ENCODE data around the gene ISYNA1.
A peak's percentile ranks its signal among the peaks of the same experiment; 100 is the strongest.

Gene ISYNA1

DNA sequence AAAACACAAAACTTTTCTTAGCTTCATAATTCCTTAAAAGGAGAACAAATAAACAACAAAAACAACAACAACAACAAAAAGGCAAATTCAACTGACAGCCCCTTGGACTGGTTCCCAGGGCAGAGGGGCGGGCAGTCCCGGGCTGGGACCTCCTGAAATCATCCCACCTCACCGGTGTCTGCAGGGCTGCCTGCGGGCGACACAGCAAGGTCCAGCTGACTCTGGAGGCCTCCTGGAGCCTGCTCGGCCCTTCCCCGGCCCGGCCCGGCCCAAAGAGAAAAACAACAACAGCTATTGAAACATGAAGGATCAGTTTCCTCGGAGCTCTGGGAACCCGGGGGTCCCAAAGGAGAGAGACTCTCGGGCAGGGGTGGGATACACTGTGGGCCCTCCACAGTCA is 5.0 kb upstream of the ISYNA1 start:
- no peak for DNase-seq

DNA sequence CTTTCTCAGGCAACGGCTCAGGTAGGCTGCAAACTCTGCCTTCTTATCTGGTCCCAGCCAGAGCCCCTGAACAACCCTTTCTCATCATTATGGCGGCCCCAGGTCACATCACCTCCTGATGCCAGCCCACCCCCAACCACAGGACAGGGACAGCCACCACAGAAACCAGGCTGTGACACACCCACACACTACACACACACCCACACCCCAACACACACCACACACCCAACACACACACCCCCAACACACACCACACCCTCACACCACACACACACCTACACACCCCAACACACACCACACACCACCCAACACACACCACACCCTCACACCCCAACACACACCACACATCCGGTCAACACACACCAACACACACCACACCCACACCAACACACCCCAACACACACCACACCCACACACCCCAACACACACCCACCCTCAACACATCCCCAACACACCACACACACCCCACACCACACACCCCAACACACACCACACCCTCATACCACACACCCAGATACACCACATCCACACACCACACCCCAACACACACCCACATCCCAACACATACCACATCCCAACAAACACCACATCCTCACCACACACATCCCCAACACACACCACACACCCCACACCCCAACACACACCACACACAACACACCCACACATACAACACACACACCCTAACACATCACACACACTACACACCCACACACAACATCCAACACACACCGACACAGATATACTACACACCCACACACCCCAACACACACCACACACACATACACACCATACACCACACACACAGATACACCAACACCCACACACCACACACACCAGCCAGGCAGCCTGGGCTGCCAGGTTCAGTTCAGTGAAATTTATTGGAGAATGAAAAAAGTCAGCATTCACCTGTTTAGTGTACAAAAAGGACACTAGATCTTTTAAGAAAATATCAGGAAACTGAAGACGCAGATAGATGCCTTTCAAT is 4.2 kb upstream of the ISYNA1 start:
- DNase-seq, result no peak

DNA sequence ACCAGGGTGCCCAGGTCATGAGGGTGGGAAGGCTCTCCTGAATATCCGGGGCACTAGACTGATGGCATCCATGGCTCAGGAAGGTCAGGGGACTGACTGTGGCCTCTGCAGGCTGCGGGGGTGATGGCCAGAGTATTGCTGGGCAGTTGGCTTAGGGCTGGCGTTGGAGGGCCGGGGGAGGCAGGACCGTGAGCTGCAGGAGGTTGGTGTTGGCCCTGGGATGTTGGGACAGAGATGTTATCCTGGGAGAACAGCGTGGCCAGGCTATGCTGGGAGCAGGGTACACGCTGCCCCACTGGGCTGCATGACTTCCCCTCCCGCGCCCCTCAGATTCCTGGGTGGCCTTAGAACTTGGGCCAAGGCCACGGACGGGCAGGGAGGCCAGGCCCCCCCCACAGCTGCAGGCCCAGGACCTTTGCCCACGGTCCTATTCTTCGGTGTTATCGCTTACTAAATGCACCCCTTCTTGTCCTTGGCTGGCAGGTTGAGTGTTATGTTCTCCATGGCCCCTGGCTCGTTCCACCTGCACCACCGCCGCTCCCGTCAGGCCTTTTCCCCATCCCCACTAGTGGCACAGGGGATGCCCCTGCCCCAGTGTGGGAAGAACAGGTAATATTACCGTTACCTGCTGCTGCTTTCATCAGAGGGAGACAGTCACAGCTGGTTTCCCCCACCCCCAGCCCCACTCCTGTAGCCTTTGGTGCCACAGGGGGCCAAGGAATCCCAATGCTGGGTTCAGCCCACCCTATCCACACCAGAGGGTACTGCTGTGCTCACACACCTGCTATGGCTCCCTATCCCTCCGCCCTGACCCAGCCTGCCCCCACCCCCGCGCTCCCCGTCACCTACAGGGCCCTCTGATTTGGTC is 3.2 kb upstream of the ISYNA1 start:
- DNase-seq, result no peak

DNA sequence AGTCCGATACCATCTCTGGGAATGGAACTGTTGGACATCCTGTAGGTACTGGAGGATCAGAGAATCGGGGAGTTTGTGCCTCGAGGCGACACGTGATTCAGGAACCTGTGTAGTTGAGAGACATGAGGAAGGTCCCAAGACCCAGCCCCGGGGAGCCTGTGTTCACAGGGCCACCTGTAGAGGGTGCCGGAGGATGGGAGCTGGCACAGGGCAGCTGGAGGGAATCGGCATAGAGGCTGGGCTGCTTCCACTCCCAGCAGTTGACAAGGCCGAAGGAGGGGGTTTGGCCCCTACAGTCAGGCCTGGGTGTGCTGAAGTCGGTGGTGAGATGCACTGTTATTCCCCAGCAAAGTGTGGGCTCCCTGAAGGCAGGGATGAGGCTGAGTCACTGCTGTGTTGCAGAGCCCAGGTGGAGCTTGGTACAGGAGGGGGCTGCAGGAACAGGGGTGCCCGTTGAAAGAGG is 2.5 kb upstream of the ISYNA1 start:
- DNase-seq, result no peak

DNA sequence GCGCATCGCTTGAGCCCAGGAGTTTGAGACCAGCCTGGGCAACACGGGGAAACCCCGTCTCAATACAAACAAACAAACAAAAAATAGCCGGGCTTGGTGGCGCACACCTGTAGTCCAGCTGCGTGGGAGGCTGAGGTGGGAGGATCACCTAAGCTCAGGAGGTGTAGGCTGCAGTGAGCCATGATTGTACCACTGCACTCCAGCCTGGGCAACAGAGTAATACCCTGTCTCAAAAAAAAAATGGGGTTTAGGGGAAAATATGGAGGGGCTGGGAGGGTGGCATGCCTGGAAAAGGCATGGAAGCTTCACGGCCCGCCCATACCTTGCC is 1.9 kb upstream of the ISYNA1 start:
- DNase-seq, result no peak

DNA sequence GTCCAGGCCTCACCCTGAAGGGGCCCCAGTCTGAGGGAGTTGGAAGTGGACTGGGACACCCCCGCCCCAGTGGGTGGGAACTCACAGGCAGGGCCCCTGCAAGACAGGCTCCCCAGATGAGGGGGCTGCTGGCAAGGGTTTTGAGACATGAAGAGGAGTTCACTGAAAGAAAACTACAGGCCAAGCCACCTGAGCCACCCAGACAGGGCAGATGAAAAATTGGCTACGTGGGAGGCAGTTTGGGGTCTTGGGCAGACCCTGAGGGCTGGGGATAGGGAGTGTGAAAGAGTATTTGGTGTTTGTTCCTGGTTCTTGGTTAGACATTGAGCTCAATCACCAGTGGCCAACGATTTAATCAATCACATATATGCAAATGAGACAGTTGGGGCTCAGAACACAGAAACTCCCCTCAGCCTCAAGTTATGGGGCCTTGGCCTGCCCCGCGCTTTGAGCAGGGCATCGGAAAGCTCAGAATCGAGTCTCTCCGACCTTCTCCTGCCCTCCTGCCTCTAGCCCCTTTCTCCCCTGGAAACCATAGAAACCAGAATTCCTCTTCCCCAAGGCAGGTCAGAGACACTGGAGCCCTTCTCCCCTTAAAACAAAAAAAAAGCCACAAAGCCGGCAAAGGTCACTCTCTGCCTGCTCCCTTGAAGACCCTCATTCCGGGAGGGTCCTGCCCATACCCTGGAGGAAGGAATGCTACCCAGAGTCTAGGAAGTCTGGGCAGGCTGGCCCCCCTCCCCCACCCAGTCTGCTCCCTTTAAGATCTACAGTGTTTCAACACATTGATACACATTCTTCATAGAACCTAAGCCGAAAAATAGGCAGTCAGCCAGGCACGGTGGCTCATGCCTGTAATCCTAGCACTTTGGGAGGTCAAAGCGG is 1.3 kb upstream of the ISYNA1 start:
- DNase-seq, result no peak

DNA sequence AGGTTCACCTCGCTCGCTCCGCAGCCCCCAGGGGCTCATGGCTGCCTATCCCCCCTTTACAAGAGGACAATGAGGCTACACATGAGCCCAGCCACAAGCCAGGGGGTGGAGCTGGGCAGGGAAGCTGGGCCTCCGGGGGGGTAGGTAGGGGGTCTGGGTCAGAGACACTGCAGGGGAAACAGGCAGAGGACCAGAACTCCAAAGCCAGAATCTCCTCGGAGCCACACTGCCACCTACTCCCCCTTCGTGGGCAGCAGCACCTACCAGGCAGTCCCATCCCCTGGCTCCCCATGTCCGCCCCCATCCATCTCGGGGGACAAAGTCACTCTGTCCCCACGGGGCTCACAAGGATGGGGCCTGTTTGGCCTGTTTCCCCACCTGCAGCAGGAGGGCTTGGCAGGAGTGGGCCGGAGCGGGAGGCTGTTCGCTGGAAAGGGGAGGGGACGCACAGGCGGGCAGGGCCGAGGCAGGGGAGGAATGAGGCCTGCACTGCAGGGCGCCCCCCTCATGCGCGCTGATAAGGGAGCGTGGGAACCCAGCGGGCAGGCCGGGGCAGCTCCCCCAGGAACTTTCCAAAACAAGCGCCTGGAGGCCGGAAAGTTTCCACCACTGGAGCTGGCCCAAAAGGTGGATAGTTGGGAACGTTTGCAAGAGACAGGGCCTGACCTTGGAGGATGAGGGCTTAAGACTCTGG is 545 bp upstream of the ISYNA1 start:
- no peak for DNase-seq

DNA sequence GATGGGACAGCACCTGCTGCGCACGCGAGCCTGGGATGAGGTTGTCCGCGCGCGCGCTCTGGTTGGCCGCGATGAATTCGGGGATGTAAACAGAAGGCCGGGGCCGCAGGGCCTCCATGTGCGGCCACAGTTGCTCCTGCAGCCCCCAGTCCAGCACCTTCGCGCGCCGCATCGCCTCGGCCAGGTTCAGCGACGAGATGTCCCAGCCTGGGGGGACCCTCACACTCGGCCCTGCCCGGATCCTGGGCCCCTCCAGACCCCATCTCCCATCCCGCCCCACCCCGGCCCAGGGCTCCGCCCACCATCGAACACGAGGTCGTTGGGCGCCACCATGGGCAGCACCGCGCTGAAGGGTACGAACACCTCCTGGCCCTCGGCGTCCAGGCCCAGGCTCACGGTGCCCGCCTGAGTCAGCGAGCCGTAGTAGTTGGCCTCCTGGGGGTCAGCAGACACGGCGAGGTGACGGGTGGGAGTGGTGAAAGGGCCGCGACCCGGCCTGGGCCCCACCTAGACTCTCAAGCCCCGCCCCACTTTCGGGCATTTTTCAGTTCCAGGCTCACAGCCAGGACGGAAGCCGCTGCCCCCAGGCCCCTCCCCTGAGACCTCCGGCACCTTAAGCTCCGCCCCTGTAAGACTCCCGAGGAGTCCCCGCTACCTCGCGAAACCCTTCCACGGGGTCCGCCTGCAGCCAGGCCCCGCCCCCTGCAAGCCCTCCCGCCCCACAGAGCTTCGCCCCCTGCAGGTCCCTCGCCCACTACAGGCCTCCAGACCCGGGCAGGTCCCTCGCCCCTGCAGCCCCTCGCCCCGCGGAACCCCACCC is 1.1 kb downstream of the ISYNA1 start:
- DNase-seq, result peak; percentile 81

DNA sequence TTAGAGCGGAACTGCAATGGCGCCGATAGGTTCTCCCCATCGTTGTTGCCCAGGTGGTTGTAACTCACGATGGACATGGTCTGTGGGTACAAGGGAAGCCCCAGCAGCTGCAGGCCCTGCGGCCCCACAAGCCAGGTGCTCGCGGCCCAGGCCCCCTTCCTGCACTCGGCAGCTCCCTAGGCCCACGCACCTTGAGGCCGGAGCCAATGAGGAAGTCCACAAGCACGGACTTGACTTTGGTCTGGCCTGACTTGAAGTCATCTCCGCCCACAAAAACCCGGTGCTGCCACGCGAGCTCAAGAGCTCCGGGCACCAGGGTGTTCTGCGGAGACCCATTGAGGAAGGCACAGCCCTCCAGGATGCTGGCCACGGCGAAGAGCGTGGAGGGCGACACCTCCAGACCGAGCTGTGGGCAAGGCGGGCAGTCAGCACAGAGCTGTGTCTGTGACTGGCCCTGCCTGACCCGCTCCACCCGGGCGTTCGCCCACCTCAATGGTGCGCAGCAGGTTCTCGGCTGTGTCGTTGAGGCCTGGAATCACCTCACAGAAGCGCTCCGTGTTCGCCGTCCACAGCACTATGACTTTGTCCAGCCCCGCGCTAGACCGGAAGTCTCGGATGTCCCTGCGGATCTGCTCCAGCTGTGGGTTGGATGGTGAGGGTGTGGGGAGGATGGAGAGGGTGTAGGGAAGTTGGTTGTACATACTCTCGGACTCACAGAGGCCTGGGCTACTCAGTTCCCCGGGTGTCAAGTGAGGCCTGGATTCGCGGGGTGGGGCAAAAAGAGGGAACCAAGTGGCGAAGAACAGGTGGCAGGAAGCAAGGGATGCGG is 1.9 kb downstream of the ISYNA1 start:
- no peak for DNase-seq

DNA sequence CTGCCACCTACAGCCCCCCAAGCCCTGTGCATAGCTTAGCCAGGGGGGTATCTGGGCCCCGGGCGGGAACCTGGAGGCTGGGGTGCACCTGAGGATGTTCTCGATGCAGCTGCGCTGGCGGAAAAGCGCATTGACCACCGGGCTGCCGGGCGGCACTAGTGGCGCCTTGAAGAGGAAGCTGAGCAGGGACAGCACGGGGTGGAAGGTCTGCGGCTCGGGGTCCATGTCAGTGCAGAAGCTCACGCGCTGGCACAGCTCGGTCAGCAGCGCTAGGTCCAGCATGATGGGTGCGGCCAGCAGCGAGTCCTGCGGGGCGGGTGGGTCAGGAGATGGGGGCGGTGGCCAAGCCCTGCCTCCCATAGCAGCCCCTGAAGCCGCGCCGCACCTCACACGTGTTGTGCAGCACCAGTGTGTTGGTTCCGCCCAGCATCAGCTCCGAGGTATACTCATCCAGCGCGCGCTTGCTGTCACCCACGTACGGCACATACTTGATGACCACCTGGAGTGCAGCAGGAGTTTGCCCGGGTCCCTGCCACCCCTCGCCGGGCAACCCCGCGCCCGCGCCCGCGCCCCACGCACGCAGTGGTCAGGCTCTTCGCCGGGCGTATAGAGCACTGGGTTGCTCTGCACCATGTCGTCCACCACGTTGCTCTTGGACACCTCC is 2.6 kb downstream of the ISYNA1 start:
- DNase-seq, result no peak

DNA sequence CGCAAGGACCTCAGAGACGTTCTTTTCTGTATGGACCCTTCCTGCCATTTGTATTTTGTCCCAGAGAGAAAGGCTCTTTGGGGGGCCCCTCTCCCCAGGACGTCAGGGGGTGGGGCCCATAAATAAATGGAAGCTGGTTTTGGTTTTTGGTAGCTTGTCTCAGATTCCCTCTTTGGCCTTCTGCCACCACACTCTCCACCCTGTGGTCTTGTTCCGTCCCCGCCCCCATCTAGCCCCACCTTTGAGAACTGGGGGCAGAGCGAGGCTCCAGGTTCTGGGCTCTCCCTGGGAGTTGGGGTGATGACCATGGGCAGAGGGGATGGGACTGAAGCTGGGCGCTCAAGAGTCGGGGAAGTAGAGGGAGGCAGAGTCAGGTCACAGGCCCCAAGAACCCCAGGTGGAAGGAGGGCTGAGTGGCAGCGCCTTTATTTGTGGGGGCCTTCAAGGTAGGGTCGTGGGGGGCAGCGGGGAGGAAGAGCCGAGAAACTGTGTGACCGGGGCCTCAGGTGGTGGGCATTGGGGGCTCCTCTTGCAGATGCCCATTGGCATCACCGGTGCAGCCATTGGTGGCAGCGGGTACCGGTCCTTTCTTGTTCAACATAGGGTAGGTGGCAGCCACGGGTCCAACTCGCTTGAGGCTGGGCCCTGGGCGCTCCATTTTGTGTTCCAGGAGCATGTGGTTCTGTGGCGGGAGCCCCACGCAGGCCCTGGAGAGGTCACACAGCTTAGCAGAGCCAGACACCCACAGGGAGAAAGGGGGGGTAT is 3.3 kb downstream of the ISYNA1 start:
- DNase-seq, result no peak

DNA sequence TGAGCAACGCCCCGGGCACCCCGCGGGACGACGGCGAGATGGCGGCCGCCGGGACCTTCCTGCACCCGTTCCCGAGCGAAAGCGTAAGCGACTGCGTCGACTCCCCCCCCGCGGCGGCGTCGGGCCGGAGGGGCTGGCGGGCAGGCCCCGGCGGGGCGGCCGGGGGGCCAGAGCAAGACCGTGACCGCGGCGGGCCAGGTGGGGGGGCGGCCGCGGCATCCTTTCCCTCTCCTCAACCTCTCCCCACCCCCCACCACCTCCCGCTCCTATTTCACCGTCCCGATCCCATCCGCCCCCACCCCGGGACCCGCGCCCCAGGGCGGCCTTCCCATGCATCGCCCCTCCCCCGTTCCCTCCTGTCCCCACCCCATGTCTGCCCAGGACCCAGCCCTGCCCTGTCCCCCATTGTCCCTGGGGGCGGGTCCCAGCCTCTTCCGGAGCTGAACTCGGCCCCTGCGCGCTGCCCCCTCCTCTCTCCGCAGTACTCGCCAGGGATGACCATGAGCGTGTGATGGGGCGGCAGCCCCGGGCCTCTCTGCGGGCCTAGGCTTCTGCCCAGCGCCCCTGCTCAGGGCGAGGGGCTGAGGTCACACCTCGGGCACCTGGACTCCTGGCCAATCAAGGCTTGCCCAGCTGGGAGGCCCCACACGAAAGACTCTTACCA is 4.1 kb downstream of the ISYNA1 start:
- DNase-seq, result no peak

DNA sequence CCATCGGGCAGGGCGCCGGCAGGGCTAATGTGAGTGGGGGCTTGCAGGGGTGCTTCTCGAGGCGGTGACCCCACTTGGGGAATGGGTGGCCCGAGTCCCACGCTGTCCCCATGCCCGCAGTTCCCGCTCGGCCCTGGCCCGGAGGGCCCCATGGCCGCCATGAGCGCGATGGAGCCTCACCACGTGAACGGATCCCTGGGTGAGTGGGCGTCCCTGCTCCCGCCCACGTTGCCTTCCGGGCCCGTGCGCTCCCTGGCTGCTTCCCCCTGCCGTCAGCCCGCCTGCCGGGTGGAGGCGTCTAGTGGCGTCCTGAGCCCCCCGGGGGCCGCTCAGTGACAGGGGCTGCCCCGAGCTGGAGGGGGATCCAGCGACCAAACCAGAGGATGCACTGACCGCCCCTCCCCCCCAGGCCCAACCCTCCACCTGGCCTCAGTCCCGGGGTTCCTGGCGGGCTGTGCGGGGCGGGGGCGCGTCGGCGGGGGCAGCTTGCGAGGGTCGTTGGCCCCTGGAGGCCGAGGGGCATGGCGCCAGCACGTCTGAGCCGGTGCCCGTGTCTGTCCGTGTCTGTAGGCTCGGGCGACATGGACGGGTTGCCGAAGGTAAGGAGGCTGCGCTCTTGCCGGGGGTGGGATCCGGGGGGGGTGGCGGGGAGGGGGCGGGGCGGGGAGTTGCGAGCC is 4.8 kb downstream of the ISYNA1 start:
- peak; percentile 52 for DNase-seq

DNA sequence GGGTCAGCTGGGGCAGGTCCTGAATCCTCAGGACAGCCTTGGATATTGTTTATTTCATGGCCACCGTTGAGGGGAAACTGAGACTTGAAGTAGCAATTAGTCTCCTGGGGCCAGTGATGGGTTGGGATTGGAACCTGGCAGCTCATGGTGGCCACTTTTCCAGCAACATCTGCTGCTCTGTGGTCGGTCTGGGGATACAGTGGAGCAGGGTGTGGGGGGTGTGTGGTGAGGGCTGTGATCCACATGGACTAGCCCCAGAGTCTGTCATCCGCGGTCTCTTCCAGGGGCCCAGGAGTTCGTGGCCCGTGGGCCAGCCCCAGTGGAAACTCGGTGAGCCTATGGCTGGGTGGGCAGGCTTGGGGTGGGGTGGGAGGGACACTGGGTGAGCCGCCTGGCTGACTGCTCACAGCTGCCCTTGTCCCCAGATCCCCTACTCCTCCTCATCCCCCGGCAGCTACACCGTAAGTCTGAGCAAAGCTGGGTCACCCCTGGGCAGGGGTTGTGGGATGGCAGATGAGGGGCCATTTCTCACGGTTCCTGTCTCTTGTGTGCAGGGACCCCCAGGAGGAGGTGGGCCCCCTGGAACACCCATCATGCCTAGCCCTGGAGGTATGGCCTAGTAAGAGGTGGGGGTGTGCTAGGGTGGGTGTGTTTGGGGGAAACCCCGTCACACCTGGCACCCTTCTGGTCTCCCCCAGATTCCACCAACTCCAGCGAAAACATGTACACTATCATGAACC is 5.5 kb downstream of the ISYNA1 start:
- DNase-seq, result no peak

DNA sequence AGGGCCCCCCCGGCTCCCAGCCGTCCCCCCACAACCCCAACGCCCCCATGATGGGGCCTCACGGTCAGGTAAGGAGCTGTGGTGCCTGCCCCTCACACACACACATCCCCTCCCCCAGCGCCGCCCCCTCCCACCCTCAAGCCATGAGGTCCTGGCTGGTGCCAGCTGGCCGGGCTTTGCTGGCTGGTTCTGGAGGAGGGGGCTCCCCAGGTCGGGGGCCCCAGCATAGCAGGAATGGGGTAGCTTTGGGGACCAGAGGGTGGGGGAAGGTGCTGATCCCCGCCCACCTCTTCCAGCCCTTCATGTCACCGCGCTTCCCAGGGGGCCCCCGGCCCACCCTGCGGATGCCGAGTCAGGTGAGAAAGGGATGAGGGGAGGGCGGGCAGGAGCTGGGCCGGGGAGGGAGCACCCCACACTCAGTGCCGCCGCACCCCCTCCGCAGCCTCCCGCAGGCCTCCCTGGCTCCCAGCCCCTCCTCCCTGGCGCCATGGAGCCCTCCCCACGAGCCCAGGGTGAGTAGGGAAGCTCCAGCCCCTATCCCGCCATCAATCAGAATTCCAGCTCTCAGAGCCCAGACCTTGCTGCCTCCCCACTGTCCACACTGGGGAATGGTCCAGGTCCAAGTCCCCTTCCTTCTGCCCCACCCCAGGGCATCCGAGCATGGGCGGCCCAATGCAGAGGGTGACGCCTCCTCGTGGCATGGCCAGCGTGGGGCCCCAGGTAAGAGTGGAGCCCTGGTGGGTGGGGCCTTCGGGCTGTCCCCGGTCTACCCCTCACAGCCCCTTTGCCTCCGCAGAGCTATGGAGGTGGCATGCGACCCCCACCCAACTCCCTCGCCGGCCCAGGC is 6.4 kb downstream of the ISYNA1 start:
- no peak for DNase-seq
